PC-3 (cell line): ENCODE results near the gene METTL26.

Experiments
- EZH2phosphoT487 ChIP-seq: fragments of 300-600 bp; sonication (generic); IDR thresholded peaks from 2 replicates; pipeline ENCODE4 v1.6.1; 2018; ENCODE audit warnings: mild to moderate bottlenecking, antibody characterized with exemption, low read length, borderline replicate concordance
- TF ChIP-seq, protein P1 (sequence below): fragments of 300-600 bp; sonication (generic); conservative IDR thresholded peaks from 2 replicates; pipeline ENCODE4 v1.5.1; 2017; ENCODE audit warnings: antibody characterized with exemption, low read depth, mild to moderate bottlenecking, low read length

DNA sequence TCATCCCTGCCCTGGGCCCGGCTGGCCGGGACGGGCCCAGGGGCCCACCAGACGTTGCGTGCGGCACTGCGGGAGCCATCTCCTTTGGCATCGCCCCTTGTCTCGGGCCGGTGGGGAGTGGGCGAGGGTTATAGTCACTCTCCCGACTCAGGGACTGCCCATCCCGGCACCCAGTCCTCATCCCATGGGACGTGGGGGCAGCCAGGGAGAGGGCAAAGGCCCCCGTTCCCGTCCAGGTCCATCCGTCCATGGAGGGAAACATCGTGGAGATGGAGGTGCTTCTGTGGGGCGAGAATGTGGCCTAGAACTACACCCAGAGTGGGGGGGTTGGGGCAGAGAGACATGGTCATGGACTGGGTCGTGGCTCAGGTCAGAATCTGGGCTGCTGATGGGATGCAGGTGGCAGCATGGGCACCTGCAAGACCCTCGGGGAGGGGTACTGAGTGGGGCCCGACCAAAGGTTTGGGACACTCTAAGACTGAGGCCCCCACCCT lies 10.6 kb upstream of the METTL26 start:
- TF ChIP-seq, protein P1, sequence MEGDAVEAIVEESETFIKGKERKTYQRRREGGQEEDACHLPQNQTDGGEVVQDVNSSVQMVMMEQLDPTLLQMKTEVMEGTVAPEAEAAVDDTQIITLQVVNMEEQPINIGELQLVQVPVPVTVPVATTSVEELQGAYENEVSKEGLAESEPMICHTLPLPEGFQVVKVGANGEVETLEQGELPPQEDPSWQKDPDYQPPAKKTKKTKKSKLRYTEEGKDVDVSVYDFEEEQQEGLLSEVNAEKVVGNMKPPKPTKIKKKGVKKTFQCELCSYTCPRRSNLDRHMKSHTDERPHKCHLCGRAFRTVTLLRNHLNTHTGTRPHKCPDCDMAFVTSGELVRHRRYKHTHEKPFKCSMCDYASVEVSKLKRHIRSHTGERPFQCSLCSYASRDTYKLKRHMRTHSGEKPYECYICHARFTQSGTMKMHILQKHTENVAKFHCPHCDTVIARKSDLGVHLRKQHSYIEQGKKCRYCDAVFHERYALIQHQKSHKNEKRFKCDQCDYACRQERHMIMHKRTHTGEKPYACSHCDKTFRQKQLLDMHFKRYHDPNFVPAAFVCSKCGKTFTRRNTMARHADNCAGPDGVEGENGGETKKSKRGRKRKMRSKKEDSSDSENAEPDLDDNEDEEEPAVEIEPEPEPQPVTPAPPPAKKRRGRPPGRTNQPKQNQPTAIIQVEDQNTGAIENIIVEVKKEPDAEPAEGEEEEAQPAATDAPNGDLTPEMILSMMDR = no peak
- no peak for TF ChIP-seq EZH2phosphoT487
